Stimulated activated CD8-positive, alpha-beta memory T cell treated with anti-CD3 and anti-CD28 coated beads, Interleukin-7, amount 100 ng/mL, for 48 hours (primary cell): ENCODE results near the gene SLAIN1.
"Not testable (repeated sequence)": the region's sequence is repeated elsewhere in the genome, so short reads cannot be mapped to it uniquely, and the experiment has no call there.

ENCODE experiments used
- DNase-seq, 2 donors: peaks; one replicate each; pipeline ENCODE4 v3.0.0-alpha.2; 2020; ENCODE audit warnings: low read depth in 1 of 2; ENCODE audit errors: extremely low read depth in 1 of 2

SLAIN1 gene

GRCh38 chr13:77697217-77698103 lies at the start of gene SLAIN1:
TSS of gene SLAIN1 (plus strand) at chr13:77697687. CDS start at chr13:77697914, 227 bp downstream.
- DNase-seq = peak; percentile 57 to 74

DNA sequence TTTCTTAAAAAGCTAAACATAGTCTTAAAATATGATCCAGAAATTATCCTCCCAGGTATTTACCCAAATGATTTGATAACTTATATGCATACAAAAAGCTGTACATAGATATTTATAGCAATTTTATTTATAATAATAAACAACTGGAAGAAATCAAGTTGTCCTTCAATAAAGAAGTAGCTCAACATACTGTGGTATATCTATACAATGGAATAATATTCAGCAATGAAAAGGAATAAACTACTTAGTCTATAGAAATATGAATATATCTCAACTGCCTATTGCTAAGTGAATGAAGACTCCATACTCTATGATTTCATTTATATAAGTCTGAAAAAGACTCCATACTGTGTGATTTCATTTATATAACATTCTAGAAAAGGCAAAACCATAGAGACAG lies 47.1 kb upstream of the SLAIN1 start:
- DNase-seq = no peak

GRCh38 chr13:77653301-77653700 lies 44.2 kb upstream of the SLAIN1 start:
- DNase-seq = no peak

GRCh38 chr13:77660016-77660415 lies 37.5 kb upstream of the SLAIN1 start:
- not testable (repeated sequence) for DNase-seq

DNA sequence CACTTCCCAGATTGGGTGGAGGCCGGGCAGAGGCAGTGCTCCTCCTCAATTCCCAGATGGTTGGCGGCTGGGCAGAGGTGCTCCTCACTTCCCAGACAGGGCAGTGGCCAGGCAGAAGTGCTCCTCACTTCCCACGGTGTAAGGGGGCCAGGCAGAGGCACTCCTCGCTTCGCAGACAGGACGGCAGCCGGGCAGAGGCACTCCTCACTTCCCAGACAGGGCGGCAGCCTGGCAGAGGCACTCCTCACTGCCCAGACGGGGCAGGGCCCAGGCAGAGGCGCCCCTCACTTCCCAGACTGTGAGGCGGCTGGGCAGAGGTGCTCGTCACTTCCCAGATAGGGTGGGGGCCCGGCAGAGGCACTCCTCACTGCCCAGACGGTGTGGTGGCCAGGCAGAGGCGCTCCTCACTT lies 36.6 kb upstream of the SLAIN1 start:
- DNase-seq = no peak

GRCh38 chr13:77662301-77662700 lies 35.2 kb upstream of the SLAIN1 start:
- not testable (repeated sequence) for DNase-seq

DNA sequence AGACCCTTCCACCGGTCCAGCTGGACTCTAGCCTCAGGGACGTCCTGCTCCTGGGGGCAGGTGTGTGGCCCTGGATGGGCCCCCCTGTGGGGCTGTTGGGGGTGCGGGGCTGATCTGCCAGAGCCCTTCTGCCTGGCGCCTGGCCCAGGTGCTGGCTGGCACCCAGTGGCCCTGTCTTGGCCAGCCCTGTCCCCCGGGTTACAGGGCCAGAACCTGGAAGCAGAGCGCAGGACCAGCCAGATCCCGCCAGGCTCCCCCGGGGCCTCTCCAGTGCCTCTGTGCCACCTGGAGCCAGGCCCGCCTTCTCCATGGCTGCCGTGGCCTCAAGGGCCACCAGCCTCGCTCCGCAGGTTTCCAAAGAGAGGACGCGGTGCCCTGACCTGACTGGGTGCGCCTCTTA lies 34.7 kb upstream of the SLAIN1 start:
- not testable (repeated sequence) for DNase-seq

- DNase-seq = no peak
Observed at GRCh38 chr13:77674852-77675251, 22.6 kb upstream of the SLAIN1 start.

- DNase-seq = no peak
Observed at GRCh38 chr13:77678691-77679235, 18.7 kb upstream of the SLAIN1 start.

GRCh38 chr13:77687799-77688198 lies 9.7 kb upstream of the SLAIN1 start:
- no peak for DNase-seq

DNA sequence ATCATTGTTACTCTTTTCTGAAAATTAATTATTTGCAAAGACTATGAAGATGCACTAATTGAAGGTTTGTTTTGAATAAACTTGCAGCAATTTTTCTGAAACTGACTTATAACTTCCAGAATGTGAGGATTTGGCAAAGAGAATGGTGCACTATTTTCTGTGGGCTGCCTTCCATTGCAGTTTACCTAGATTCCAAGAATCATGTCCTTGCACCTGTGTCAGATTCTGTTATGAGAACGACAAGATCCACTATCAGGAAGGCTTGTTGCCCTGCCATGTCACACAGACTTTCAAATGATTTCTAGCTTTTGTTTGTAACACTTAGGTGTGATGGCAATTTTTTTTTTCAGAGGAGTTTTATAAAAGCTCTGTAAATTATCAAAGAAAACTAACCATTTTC lies 5.6 kb upstream of the SLAIN1 start:
- DNase-seq = no peak

GRCh38 chr13:77692746-77693448 lies 4.6 kb upstream of the SLAIN1 start:
- DNase-seq = no peak

DNA sequence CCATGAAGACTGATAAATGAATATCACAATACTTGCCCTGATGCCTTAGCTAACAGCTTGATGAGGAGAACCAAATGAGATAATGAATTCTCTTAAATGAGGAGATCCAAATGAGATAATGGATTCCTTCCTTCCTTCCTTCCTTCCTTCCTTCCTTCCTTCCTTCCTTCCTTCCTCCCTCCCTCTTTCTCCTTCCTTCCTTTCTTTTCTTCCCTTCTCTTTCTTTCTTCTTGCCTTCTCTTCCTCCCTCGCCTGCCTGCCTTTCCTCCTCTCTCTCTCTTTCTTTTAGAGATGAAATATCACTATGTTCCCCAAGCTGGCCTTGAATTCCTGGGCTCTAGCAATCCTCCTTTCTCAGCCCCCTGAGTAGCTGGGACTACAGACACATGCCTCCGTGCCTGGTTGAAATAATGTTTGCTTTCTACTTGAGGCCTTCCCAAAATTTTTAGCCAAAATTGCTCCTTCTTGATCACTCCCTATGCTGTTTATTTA lies 4.0 kb upstream of the SLAIN1 start:
- no peak for DNase-seq

- DNase-seq = no peak
Observed at GRCh38 chr13:77696006-77696878, 1.2 kb upstream of the SLAIN1 start.

- DNase-seq = no peak
Observed at GRCh38 chr13:77696879-77697216, 639 bp upstream of the SLAIN1 start.

GRCh38 chr13:77698201-77699058 lies 943 bp downstream of the SLAIN1 start:
- peak in 1 of 2 donors; percentile 8 for DNase-seq

- DNase-seq = no peak
Observed at GRCh38 chr13:77699059-77699680, 1.7 kb downstream of the SLAIN1 start.

DNA sequence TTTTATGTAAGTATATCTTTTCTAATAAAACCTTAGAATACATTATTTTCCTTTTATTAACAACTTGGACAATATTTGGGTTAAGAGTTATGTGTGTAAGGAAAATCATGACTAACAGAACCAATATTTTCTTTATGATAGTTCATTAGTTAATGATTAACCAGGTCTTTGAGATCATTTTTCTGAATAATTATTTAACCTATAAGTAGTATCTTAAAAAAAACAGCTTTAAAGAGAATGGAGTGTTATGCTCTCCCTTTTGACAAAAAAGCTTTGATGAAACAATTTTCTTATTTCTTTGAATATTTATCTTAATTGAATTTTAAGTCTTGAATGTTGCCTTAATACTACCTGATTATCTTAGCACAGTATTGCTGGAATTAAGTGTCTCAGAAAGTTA lies 3.8 kb downstream of the SLAIN1 start:
- no peak for DNase-seq

- DNase-seq = no peak
Observed at GRCh38 chr13:77702366-77702765, 4.9 kb downstream of the SLAIN1 start.
